Measurements from ENCODE around the gene RPL28. TPM values are rescaled to one million over a fixed set of nuclear protein-coding genes. Genes with fewer than 3 reads are reported as not detected.

The RPL28 gene
- total and polyA plus RNA-seq, 2 of the 13 experiments (the other 11 are each of a cell fraction or from before 2014, with no cell fraction given): 105 to 420 TPM

DNA sequence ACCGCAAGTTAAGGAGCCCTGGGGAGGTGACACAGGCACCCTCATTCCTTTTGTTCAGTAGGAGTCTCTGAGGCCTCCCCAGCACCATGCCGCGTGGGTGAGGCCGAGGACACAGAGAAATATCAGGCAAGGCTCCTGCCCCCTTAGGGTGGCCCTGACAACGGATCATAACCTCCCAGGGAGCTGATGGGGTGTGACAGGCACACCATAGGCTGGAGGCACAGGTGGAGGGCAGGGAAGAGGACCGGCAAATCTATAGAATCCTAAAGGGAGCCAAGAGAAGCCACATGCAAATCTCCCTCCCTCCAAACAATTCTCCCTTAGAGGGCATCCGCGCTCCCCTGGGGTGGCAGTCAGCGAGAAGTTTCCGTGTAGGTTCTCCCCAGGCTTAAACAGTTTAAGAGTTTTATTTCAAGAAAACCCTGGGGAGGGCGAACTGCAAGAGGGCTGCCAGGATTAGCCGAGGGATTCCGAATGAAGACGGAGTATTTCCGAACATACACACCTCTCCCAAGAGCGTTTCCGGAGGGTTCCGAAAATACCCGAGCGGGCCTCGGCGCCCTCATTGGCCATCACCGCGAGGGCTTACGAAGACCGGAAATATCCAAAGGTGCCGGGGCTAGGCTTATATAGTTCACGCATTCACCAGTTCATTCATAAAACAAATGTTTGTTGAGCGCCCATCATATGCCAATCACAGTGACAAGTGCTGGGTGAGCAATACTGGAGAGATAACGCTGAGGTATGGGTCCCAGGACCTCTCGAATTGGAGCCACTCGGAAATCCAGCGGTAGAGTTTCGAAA lies 610 bp upstream of the RPL28 start (continued):
- TF ChIP-seq ZUFSP (CRISPR knock-in tag; IDR thresholded peaks at IDR 0.05; ENCODE audit: borderline replicate concordance) (no peak), RBM22 (optimal IDR thresholded peaks at IDR 0.05; ENCODE audit: low read length) (no peak), SNAPC2 (CRISPR knock-in tag; IDR thresholded peaks at IDR 0.05) (0 out of 2 replicates have a peak, but pooled peaks have one; percentile 39), AHR (CRISPR knock-in tag; IDR thresholded peaks at IDR 0.05) (no peak), KDM3A (CRISPR knock-in tag; IDR thresholded peaks at IDR 0.05; ENCODE audit: low read depth) (no peak), ZNF605 (CRISPR knock-in tag; IDR thresholded peaks at IDR 0.05) (peak; percentile 52; the same call in 1 of the 2 replicates), MXD4 (CRISPR knock-in tag; IDR thresholded peaks at IDR 0.05) (no peak; the same call in 1 of the 2 replicates), ZNF460 (CRISPR knock-in tag; IDR thresholded peaks at IDR 0.05; ENCODE audit: borderline replicate concordance) (no peak), HIVEP1 (CRISPR knock-in tag; IDR thresholded peaks at IDR 0.05) (0 out of 2 replicates have a peak, but pooled peaks have one; percentile 34), KLF6 (CRISPR knock-in tag; IDR thresholded peaks at IDR 0.05) (no peak; the same call in none of the 2 replicates), ZNF652 (CRISPR knock-in tag; IDR thresholded peaks at IDR 0.05; ENCODE audit: borderline replicate concordance, low read depth) (0 out of 2 replicates have a peak, but pooled peaks have one; percentile 6), ZIK1 (CRISPR knock-in tag; IDR thresholded peaks at IDR 0.05; ENCODE audit: borderline replicate concordance, low read depth) (no peak), ZNF232 (CRISPR knock-in tag; IDR thresholded peaks at IDR 0.05; ENCODE audit: borderline replicate concordance) (0 out of 2 replicates have a peak, but pooled peaks have one; percentile 47), ZNF580 (CRISPR knock-in tag; IDR thresholded peaks at IDR 0.05; ENCODE audit: borderline replicate concordance, low read depth) (peak; percentile 19; the same call in 1 of the 2 replicates), ZBTB44 (CRISPR knock-in tag; IDR thresholded peaks at IDR 0.05) (no peak), MTA3 (CRISPR knock-in tag; IDR thresholded peaks at IDR 0.05) (no peak), SOX13 (IDR thresholded peaks at IDR 0.05) (no peak), SOX13 (CRISPR knock-in tag; conservative IDR thresholded peaks at IDR 0.05 in 1 of 2, IDR thresholded peaks at IDR 0.05 in 1 of 2) (no peak), MAX (IDR thresholded peaks at IDR 0.05) (peak; percentile 57), GZF1 (CRISPR knock-in tag; IDR thresholded peaks at IDR 0.05) (no peak), ZNF746 (CRISPR knock-in tag; IDR thresholded peaks at IDR 0.05) (0 out of 2 replicates have a peak, but pooled peaks have one; percentile 13), HMG20B (CRISPR knock-in tag; conservative IDR thresholded peaks at IDR 0.05) (no peak)
- TF ChIP-seq, protein P1, sequence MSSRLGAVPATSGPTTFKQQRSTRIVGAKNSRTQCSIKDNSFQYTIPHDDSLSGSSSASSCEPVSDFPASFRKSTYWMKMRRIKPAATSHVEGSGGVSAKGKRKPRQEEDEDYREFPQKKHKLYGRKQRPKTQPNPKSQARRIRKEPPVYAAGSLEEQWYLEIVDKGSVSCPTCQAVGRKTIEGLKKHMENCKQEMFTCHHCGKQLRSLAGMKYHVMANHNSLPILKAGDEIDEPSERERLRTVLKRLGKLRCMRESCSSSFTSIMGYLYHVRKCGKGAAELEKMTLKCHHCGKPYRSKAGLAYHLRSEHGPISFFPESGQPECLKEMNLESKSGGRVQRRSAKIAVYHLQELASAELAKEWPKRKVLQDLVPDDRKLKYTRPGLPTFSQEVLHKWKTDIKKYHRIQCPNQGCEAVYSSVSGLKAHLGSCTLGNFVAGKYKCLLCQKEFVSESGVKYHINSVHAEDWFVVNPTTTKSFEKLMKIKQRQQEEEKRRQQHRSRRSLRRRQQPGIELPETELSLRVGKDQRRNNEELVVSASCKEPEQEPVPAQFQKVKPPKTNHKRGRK (CRISPR knock-in tag; IDR thresholded peaks at IDR 0.05): no peak

All from HepG2 (cell line).